Body of pancreas (tissue), 4 donors: Measurements from ENCODE around the gene SMYD4. TPM values are rescaled to one million over a fixed set of nuclear protein-coding genes. Genes with fewer than 3 reads are reported as not detected.
"Not testable (repeated sequence)": the region's sequence is repeated elsewhere in the genome, so short reads cannot be mapped to it uniquely, and the experiment has no call there.

Source experiments
- ATAC-seq: fragments of 150-250 bp; one replicate; pipeline ENCODE4 v1.9.1; 2016
- DNase-seq, 4 donors: peaks; one replicate each; pipeline ENCODE4 v3.0.0-alpha.2; 2019
- H3K27ac ChIP-seq, 4 donors: fragments of 200-600 bp; sonication (generic); 1 replicate in 3 of 4; 2 replicates in 1 of 4; pipeline versions ENCODE4 v1.5.1 to v1.6.1; 2016 to 2019; ENCODE audit warnings: mild to moderate bottlenecking in 1 of 4, mixed read lengths in 1 of 4, moderate library complexity in 1 of 4
- H3K27me3 ChIP-seq, 2 donors: fragments of 200-600 bp; sonication (generic); one replicate each; pipeline ENCODE4 v1.6.0; 2016; ENCODE audit warnings: mild to moderate bottlenecking in 1 of 2
- H3K36me3 ChIP-seq, 2 donors: fragments of 200-600 bp; sonication (generic); replicated peaks in 1 of 2; 2 replicates each; pipeline ENCODE4 v1.5.1; 2016; ENCODE audit warnings: low read depth in 2 of 2; ENCODE audit not compliant: insufficient read depth in 1 of 2
- H3K4me1 ChIP-seq: fragments of 200-600 bp; sonication (generic); one replicate; pipeline ENCODE4 v1.6.0; 2016
- H3K4me3 ChIP-seq, 2 donors: fragments of 200-600 bp; sonication (generic); 1 replicate in 1 of 2; 2 replicates in 1 of 2; pipeline ENCODE4 v1.5.1; 2016 to 2019
- H3K9me3 ChIP-seq, 3 donors: fragments of 200-600 bp; sonication (generic); 1 replicate in 2 of 3; 2 replicates in 1 of 3; pipeline ENCODE4 v1.5.1; 2016
- POLR2A ChIP-seq, 3 donors: fragments of 450-650 bp; IDR thresholded peaks; one replicate each; pipeline ENCODE4 v1.6.1; 2016; ENCODE audit warnings: antibody characterized with exemption in 3 of 3, mild to moderate bottlenecking in 2 of 3
- WGBS, 2 donors: methylation state at CpG; one replicate each; pipeline ENCODE4 v1.1.5; 2017; 5-methylcytosine and 5-hydroxymethylcytosine counted together
- intact Hi-C: fragments of 100-400 bp; cut with DNase I; formaldehyde crosslinking; loops from one replicate; pipeline ENCODE4 v1.15.1; 2023
- total RNA-seq, 2 donors: library from RNA; depleted of rRNA; stranded (reverse); fragments of >200 nt; gene quantifications; one replicate each; pipeline ENCODE4 v1.1.0, GENCODE V29; 2016
- TF ChIP-seq, protein P1 (sequence below), 7 experiments: fragments of 450-650 bp in 4 of 7; fragments of 200-600 bp in 3 of 7; sonication (generic) in 3 of 7; IDR thresholded peaks; one replicate each; pipeline ENCODE4 v1.5.1; 2016 to 2019; ENCODE audit warnings: antibody characterized with exemption in 7 of 7

The SMYD4 gene
- total RNA-seq, 2 donors from 2014 or later: 4.0 to 7.0 TPM

DNA sequence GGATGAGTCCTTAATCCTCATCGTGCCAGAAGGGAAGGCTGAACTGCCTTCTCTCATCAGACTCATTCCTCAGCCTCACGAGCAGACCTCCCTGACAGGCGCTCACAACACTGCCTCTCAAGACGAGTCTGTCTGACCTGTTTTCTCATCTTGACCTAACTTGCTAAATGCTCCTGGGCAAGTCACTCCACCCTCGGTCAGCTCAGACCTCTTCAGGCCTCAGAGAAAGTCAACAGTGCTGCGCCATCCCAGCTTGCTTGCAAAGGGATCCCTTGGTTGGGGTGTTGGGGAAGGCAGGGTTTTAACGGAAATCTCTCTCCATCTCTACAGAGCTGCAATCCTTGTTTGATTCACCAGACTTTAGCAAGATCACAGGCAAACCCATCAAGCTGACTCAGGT lies 52.8 kb downstream of the SMYD4 start:
- intact Hi-C loops: no loop called here
- TF ChIP-seq POLR2A (IDR thresholded peaks at IDR 0.05): no peak
- TF ChIP-seq, protein P1, sequence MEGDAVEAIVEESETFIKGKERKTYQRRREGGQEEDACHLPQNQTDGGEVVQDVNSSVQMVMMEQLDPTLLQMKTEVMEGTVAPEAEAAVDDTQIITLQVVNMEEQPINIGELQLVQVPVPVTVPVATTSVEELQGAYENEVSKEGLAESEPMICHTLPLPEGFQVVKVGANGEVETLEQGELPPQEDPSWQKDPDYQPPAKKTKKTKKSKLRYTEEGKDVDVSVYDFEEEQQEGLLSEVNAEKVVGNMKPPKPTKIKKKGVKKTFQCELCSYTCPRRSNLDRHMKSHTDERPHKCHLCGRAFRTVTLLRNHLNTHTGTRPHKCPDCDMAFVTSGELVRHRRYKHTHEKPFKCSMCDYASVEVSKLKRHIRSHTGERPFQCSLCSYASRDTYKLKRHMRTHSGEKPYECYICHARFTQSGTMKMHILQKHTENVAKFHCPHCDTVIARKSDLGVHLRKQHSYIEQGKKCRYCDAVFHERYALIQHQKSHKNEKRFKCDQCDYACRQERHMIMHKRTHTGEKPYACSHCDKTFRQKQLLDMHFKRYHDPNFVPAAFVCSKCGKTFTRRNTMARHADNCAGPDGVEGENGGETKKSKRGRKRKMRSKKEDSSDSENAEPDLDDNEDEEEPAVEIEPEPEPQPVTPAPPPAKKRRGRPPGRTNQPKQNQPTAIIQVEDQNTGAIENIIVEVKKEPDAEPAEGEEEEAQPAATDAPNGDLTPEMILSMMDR (IDR thresholded peaks at IDR 0.05): no peak
- Histone ChIP-seq H3K36me3 (no peaks in the 10 kb centered on the region), H3K4me3 (no peak overlapping the region), H3K9me3 (no peaks in the 10 kb centered on the region), H3K27ac (no peak overlapping the region), H3K4me1 (no peaks in the 10 kb centered on the region), H3K27me3 (no peaks in the 10 kb centered on the region)
- ATAC-seq (no peak), DNase-seq (no peak)
- 89 to 93% methylated on average over 7 of the region's 7 CpGs for WGBS, 2 donors

DNA sequence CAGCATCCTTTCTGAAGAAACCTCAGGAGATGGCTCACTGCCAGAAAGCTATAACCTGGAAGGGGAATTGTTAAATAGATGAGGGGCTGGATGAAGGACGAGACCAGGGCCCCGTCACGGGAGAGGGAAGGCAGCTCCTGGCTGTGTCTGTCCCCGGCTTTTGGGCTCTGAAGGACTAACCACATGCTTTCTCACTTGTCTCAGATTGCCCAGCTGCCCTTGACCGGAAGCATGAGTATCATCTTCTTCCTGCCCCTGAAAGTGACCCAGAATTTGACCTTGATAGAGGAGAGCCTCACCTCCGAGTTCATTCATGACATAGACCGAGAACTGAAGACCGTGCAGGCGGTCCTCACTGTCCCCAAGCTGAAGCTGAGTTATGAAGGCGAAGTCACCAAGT lies 53.4 kb downstream of the SMYD4 start:
- WGBS, 2 donors: 91 to 95% methylated on average over 5 to 10 of the region's 10 CpGs
- H3K4me3 ChIP-seq: no peak overlapping the region
- H3K27me3 ChIP-seq: no peaks in the 10 kb centered on the region
- H3K36me3 ChIP-seq: no peaks in the 10 kb centered on the region
- no peaks in the 10 kb centered on the region for H3K9me3 ChIP-seq
- ATAC-seq (no peak), DNase-seq (no peak)
- no peak for TF ChIP-seq POLR2A (IDR thresholded peaks at IDR 0.05)
- TF ChIP-seq, protein P1 (IDR thresholded peaks at IDR 0.05): no peak
- H3K4me1 ChIP-seq: no peaks in the 10 kb centered on the region
- intact Hi-C loops: no loop called here
- no peak overlapping the region for H3K27ac ChIP-seq

DNA sequence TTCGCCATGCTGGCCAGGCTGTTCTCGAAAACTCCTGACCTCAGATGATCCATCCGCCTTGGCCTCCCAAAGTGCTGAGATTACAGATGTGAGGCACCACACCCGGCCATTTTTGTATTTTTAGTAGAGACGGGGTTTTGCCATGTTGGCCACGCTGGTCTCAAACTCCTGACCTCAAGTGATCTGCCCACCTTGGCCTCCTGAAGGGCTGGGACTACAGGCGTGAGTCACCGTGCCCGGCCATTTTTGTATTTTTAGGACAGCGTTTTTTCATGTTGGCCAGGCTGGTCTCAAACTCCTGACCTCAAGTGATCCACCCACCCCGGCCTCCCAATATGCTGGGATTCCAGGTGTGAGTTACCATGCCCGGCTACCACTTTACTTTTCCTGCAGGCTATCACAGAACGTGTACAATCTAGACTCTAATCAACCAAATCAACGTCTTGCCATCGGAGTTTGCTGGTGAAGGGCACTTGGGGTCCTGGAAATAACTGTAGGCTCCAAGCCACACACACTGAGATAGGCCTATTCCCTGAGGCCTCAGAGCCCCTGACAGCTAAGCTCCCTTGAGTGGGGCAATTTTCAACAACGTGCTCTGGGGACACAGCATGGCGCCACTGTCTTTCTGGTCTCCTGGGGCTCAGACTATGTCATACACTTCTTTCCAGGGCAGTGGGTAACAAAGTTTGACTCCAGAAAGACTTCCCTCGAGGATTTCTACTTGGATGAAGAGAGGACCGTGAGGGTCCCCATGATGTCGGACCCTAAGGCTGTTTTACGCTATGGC lies 55.1 kb downstream of the SMYD4 start:
- WGBS, 2 donors: 87 to 89% methylated on average over 17 to 21 of the region's 21 CpGs
- intact Hi-C loops: no loop called here
- no peak overlapping the region for H3K27ac ChIP-seq
- no peaks in the 10 kb centered on the region for H3K9me3 ChIP-seq
- H3K4me1 ChIP-seq: peaks cover 4% of the 10 kb centered on the region
- TF ChIP-seq POLR2A (IDR thresholded peaks at IDR 0.05): no peak
- TF ChIP-seq, protein P1 (IDR thresholded peaks at IDR 0.05): no peak
- DNase-seq (no peak), ATAC-seq (no peak)
- no peaks in the 10 kb centered on the region for H3K36me3 ChIP-seq
- H3K27me3 ChIP-seq: no peaks in the 10 kb centered on the region
- H3K4me3 ChIP-seq: no peak overlapping the region

DNA sequence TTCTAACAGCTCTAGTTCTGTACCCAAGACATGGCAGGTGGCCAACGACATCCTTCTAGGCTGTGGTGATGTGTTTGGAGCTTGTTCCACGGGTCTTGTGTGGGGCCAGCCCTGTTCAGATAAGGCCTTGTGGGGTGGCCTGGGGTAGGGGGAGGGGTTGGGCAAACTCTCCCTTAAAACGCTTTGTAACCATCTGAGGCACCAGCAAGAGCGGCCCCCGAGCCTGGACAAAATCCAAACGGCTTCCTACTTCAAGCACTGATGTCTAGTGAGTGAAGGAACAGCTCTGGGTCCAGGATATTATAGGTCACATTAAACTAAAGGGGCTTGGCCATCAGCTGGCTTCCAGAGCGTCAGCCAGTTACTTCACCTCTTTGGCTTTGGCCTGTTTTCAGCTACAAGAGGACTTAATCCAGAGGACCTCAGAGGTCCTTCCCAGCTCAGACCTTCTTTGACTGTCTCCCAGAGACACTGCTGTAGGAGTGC lies 56.0 kb downstream of the SMYD4 start:
- 40 to 53% methylated on average over 3 to 6 of the region's 7 CpGs for WGBS, 2 donors
- DNase-seq (peak in 2 of 4 donors; percentile 13 to 28), ATAC-seq (peak; percentile 38)
- Histone ChIP-seq H3K27ac (peak overlapping the region in 1 of 4 donors; percentile 14), H3K9me3 (no peaks in the 10 kb centered on the region), H3K4me3 (no peak overlapping the region), H3K27me3 (no peaks in the 10 kb centered on the region), H3K4me1 (peaks cover 4% of the 10 kb centered on the region), H3K36me3 (no peaks in the 10 kb centered on the region)
- TF ChIP-seq, protein P1 (IDR thresholded peaks at IDR 0.05): no peak
- peak in 1 of 3 donors; percentile 10 for TF ChIP-seq POLR2A (IDR thresholded peaks at IDR 0.05)
- intact Hi-C loops: no loop called here

DNA sequence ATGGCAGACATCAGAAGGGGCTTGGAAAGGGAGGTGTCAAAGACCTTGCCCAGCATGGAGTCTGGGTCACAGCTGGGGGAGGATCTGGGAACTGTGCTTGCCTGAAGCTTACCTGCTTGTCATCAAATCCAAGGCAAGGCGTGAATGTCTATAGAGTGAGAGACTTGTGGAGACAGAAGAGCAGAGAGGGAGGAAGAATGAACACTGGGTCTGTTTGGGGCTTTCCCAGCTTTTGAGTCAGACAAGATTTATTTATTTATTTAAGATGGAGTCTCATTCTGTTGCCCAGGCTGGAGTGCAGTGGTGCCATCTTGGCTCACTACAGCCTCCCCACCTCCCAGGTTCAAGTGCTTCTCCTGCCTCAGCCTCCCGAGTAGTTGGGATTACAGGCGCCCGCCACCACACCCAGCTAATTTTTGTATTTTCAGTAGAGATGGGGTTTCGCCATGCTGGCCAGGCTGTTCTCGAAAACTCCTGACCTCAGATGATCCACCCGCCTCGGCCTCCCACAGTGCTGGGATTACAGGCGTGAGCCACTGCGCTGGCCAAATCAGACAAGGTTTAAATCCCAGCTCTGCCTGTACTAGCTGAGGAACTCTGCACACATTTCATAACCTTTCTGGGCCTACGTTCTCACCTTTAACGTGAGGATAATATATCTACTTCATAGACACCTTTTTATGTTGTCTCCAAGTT lies 56.6 kb downstream of the SMYD4 start:
- intact Hi-C loops: not testable (repeated sequence)
- peak overlapping the region in 1 of 4 donors; percentile 14 for H3K27ac ChIP-seq

More for the DNA sequence above, 56.6 kb downstream of the SMYD4 start:
- H3K9me3 ChIP-seq, H3K4me3 ChIP-seq, H3K27me3 ChIP-seq, H3K4me1 ChIP-seq, H3K36me3 ChIP-seq, DNase-seq, ATAC-seq: not testable (repeated sequence)
- 79% methylated on average over 12 of the region's 12 CpGs for WGBS, 2 donors
